Epidermal melanocyte (primary cell): ENCODE data around the gene GPR180.
A peak's percentile ranks its signal among the peaks of the same experiment; 100 is the strongest.
"Not testable (repeated sequence)": the region's sequence is repeated elsewhere in the genome, so short reads cannot be mapped to it uniquely, and the experiment has no call there.

Experiments
- DNase-seq: peaks from one replicate; pipeline ENCODE4 v3.0.0; 2011; ENCODE audit warnings: low spot score; ENCODE audit not compliant: insufficient read length

The GPR180 gene

GRCh38 chr13:94595950-94596574 lies 5.6 kb upstream of the GPR180 start, which contains the start of gene TGDS:
Gene TGDS (minus strand): TSS chr13:94596152. CDS start chr13:94596136, 16 bp downstream.
- peak; percentile 87 for DNase-seq

GRCh38 chr13:94596575-94596971 lies 5.1 kb upstream of the GPR180 start:
- no peak for DNase-seq

GRCh38 chr13:94598281-94598680 lies 3.4 kb upstream of the GPR180 start:
- DNase-seq: no peak

GRCh38 chr13:94599877-94600276 lies 1.8 kb upstream of the GPR180 start:
- DNase-seq: no peak

GRCh38 chr13:94602467-94602866 lies 810 bp downstream of the GPR180 start:
- DNase-seq: no peak

GRCh38 chr13:94607056-94607455 lies 5.4 kb downstream of the GPR180 start:
- DNase-seq: no peak

GRCh38 chr13:94607939-94608338 lies 6.3 kb downstream of the GPR180 start:
- no peak for DNase-seq

GRCh38 chr13:94608586-94608985 lies 6.9 kb downstream of the GPR180 start:
- no peak for DNase-seq

- DNase-seq: no peak
Observed at GRCh38 chr13:94609196-94609595, 7.5 kb downstream of the GPR180 start.

- DNase-seq: no peak
Observed at GRCh38 chr13:94610475-94610874, 8.8 kb downstream of the GPR180 start.

GRCh38 chr13:94612050-94612449 lies 10.4 kb downstream of the GPR180 start:
- DNase-seq: no peak

- no peak for DNase-seq
Observed at GRCh38 chr13:94613051-94613450, 11.4 kb downstream of the GPR180 start.

GRCh38 chr13:94617389-94618000 lies 15.8 kb downstream of the GPR180 start:
- DNase-seq: no peak

- no peak for DNase-seq
Observed at GRCh38 chr13:94620286-94620896, 18.7 kb downstream of the GPR180 start.

- DNase-seq: no peak
Observed at GRCh38 chr13:94622344-94622743, 20.7 kb downstream of the GPR180 start.

GRCh38 chr13:94623316-94623715 lies 21.7 kb downstream of the GPR180 start:
- no peak for DNase-seq

- no peak for DNase-seq
Observed at GRCh38 chr13:94630858-94631257, 29.2 kb downstream of the GPR180 start.

GRCh38 chr13:94632226-94632980 lies 30.7 kb downstream of the GPR180 start:
- DNase-seq: no peak

GRCh38 chr13:94636096-94636495 lies 34.4 kb downstream of the GPR180 start:
- DNase-seq: not testable (repeated sequence)

- no peak for DNase-seq
Observed at GRCh38 chr13:94636942-94637578, 35.4 kb downstream of the GPR180 start.

- DNase-seq: not testable (repeated sequence)
Observed at GRCh38 chr13:94637677-94638076, 36.0 kb downstream of the GPR180 start.

GRCh38 chr13:94640721-94641120 lies 39.1 kb downstream of the GPR180 start:
- DNase-seq: no peak
